Lower leg skin (tissue), 4 donors: ENCODE results near the gene FERMT3. TPM values are rescaled to one million over a fixed set of nuclear protein-coding genes. Genes with fewer than 3 reads are reported as not detected.

ENCODE experiments used
- DNase-seq, 2 donors: peaks; one replicate each; pipeline ENCODE4 v3.0.0-alpha.2; 2019; ENCODE audit warnings: low spot score in 2 of 2
- H3K4me3 ChIP-seq: fragments of 200-600 bp; sonication (generic); 2 replicates; pipeline ENCODE4 v1.5.1; 2017; ENCODE audit warnings: mild to moderate bottlenecking, low read depth; ENCODE audit not compliant: poor library complexity, severe bottlenecking
- POLR2A ChIP-seq, 2 donors: fragments of 450-650 bp; IDR thresholded peaks; one replicate each; pipeline ENCODE4 v1.6.1; 2016 to 2017; ENCODE audit warnings: antibody characterized with exemption in 2 of 2, mild to moderate bottlenecking in 1 of 2, moderate library complexity in 1 of 2
- WGBS, 2 donors: methylation state at CpG; one replicate each; pipeline ENCODE4 v1.1.5; 2018; 5-methylcytosine and 5-hydroxymethylcytosine counted together
- intact Hi-C: fragments of 100-400 bp; cut with DNase I; formaldehyde crosslinking; loops from one replicate; pipeline ENCODE4 v1.15.0; 2023; ENCODE audit warnings: low total_unique reads
- total RNA-seq, 4 donors: library from RNA; depleted of rRNA; stranded (reverse); fragments of >200 nt; gene quantifications; one replicate each; pipeline ENCODE4 v1.1.0, GENCODE V29; 2016
- TF ChIP-seq, protein P1 (sequence below), 3 donors: fragments of 450-650 bp; IDR thresholded peaks; one replicate each; pipeline ENCODE4 v1.5.1; 2016; ENCODE audit warnings: antibody characterized with exemption in 3 of 3, mild to moderate bottlenecking in 3 of 3, moderate library complexity in 2 of 3

FERMT3 gene
- total RNA-seq, 4 donors from 2014 or later: 5.1 to 10.5 (median 8.9) TPM

DNA sequence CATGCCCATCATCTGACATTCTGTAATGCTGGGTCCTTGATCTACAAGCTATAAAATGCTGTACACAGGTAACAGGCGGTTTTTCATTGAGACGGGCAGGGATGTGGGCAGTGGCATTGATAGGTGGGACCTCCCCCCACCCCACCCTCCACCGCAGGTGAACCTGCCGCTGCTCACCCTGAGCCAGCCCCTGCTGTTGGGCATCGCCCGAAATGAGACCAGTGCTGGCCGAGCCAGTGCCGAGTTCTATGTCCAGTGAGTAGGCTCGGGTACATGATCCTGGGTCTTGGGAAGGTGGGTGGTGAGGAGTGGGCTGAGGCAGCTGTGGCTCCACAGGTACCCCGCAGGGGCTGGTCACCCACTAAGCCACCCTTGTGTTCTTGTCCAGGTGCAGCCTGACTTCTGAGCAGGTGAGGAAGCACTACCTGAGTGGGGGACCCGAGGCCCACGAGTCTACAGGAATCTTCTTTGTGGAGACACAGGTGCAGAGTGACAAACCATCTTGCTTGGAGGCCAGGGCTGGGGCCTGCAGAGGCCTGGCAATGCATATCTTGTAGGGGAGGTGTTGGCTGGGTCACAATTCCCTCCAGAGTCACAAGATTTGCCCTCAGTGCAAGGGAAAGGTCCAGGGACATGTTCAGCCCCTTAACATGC is 22.7 kb downstream of the FERMT3 start:
- H3K4me3 ChIP-seq: no peak overlapping the region
- WGBS, 2 donors: 73 to 90% methylated on average over 5 to 12 of the region's 12 CpGs
- TF ChIP-seq, protein P1, sequence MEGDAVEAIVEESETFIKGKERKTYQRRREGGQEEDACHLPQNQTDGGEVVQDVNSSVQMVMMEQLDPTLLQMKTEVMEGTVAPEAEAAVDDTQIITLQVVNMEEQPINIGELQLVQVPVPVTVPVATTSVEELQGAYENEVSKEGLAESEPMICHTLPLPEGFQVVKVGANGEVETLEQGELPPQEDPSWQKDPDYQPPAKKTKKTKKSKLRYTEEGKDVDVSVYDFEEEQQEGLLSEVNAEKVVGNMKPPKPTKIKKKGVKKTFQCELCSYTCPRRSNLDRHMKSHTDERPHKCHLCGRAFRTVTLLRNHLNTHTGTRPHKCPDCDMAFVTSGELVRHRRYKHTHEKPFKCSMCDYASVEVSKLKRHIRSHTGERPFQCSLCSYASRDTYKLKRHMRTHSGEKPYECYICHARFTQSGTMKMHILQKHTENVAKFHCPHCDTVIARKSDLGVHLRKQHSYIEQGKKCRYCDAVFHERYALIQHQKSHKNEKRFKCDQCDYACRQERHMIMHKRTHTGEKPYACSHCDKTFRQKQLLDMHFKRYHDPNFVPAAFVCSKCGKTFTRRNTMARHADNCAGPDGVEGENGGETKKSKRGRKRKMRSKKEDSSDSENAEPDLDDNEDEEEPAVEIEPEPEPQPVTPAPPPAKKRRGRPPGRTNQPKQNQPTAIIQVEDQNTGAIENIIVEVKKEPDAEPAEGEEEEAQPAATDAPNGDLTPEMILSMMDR (IDR thresholded peaks at IDR 0.05): no peak
- no peak for TF ChIP-seq POLR2A (IDR thresholded peaks at IDR 0.05)
- intact Hi-C loops: no loop called here
- no peak for DNase-seq

DNA sequence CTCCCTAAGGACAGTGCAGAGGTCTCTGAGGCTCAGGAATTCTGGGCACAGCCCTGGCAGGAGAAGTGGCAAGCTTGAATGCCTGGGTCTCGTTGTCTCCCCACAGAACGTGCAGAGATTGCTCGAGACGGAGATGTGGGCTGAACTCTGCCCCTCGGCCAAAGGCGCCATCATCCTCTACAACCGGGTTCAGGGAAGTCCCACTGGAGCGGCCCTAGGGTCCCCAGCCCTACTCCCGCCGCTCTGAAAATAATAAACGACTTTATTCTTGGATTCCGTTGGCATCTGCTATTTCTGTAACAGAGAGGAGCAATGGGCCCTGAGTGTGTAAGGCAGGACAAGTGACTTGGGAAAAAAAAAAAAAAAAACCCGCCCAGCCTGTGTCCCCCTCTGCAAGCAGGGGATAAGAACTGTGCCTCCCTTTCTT is 23.2 kb downstream of the FERMT3 start:
- H3K4me3 ChIP-seq: peak overlapping the region; percentile 58
- TF ChIP-seq, protein P1 (IDR thresholded peaks at IDR 0.05): no peak
- TF ChIP-seq POLR2A (IDR thresholded peaks at IDR 0.05): no peak
- 29 to 39% methylated on average over 13 of the region's 13 CpGs for WGBS, 2 donors
- intact Hi-C loops: no loop called here
- DNase-seq: no peak

DNA sequence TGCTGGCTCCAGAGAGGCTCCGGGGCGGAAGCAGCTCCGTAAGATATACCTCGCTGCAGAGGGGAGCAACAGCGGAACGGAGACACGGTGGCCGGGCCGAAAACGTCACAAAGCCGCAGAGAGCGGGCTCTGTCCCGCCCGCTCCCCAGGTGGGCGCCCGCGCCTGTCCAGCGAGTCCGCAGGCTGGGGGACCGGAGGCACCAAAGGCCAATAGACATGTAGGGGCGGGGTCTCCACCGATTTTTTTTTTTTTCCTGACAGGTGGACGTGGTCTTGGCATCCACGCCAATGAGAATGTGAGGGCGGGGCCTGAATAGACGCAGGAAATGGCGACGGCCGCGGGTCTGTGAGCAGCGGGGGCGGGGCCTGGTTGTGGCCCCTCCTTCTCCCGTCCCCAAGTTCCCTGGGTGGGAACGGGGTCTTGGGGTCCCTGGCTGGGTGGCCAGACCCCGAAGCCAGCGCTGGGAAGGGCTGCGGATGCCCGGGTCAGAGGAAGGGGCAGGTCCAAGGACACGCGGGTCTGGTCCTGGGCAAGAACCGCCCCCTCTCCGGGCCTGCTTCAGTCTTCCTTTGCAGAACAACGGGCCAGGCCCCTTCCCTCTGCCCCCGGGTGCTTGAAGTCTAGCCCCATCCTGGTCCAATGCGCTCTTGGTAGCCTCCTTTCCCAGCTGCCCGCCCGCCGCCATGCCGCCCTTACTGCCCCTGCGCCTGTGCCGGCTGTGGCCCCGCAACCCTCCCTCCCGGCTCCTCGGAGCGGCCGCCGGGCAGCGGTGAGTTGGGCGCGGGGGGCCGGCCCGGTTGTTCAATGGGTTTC is 23.9 kb downstream of the FERMT3 start, which contains the start of gene DNAJC4:
TSS of gene DNAJC4 (plus strand) at position 378 of the 814 bp plus-strand sequence. CDS start at position 685, 307 bp downstream.
- no peak for TF ChIP-seq POLR2A (IDR thresholded peaks at IDR 0.05)
- TF ChIP-seq, protein P1 (IDR thresholded peaks at IDR 0.05): no peak
- intact Hi-C loops: no loop called here
- DNase-seq: peak; percentile 91 to 98

DNA sequence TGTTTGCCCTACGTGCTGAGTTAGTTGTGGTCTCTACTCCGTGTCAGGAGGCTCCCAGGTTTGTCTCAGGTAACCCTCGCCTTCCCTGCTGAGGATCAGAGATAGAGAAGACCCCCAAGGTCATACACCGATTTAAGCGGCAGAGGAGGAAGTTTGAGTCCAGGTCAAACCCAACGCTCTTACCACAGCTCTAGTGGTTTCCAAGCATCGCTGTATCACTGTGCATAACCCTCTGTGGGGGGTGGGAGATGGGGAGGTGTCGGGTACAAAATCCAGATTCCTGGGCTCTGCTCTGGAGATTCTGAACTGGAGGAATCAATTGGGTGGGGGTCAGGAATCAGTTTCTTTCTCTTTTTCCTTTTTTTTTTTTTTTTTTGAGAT is 24.5 kb downstream of the FERMT3 start:
- DNase-seq: no peak
- 11 to 12% methylated on average over 8 of the region's 8 CpGs for WGBS, 2 donors
- intact Hi-C loops: no loop called here
- peak overlapping the region; percentile 58 for H3K4me3 ChIP-seq
- TF ChIP-seq, protein P1 (IDR thresholded peaks at IDR 0.05): no peak
- TF ChIP-seq POLR2A (IDR thresholded peaks at IDR 0.05): no peak

More for the DNA sequence above, 23.9 kb downstream of the FERMT3 start, which contains the start of gene DNAJC4:
- peak within 1 kb of the TSS; percentile 58 for H3K4me3 ChIP-seq
- 0 to 2% methylated on average over 40 to 60 of the region's 62 CpGs for WGBS, 2 donors

DNA sequence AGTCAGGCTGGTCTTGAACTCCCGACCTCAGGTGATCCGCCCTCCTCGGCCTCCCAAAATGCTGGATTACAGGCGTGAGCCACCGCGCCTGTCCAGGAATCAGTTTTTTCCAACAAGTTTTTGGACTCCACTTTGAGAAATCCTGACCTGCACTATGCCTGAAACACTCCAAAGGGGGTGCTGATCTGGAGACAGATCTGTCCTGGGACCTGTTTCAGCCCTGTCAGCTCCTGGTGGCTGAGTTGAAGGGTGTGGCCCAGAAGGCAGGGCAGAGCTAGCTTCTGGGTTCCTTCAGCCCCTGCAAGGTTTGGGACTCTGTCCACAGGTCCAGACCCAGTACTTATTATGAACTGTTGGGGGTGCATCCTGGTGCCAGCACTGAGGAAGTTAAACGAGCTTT is 25.0 kb downstream of the FERMT3 start:
- DNase-seq: no peak
- 66 to 87% methylated on average over 7 of the region's 7 CpGs for WGBS, 2 donors
- no peak overlapping the region for H3K4me3 ChIP-seq
- no peak for TF ChIP-seq POLR2A (IDR thresholded peaks at IDR 0.05)
- TF ChIP-seq, protein P1 (IDR thresholded peaks at IDR 0.05): no peak
- intact Hi-C loops: no loop called here
